Suppressor macrophage (primary cell): Measurements from ENCODE around the gene SIN3A.
"Not testable (repeated sequence)": the region's sequence is repeated elsewhere in the genome, so short reads cannot be mapped to it uniquely, and the experiment has no call there.

Experiments used
- DNase-seq, 4 experiments: peaks; one replicate each; pipeline ENCODE4 v3.0.0-alpha.2; 2020 to 2022

SIN3A gene

GRCh38 chr15:75450307-75451201, 936 bp downstream of the SIN3A start:
- peak; percentile 97 to 98 (median 98) for DNase-seq

GRCh38 chr15:75449585-75450306, 1.7 kb downstream of the SIN3A start:
- no peak for DNase-seq

GRCh38 chr15:75448171-75448570, 3.3 kb downstream of the SIN3A start:
- peak; percentile 46 to 80 (median 64) for DNase-seq

GRCh38 chr15:75446151-75446550, 5.3 kb downstream of the SIN3A start:
- DNase-seq = no peak

- DNase-seq = not testable (repeated sequence)
These were observed 6.2 kb downstream of the SIN3A start for GRCh38 chr15:75445324-75445723.

- DNase-seq = not testable (repeated sequence)
These were observed 7.5 kb downstream of the SIN3A start for GRCh38 chr15:75443972-75444453.

GRCh38 chr15:75437721-75438120, 13.8 kb downstream of the SIN3A start:
- DNase-seq = no peak

- no peak for DNase-seq
These were observed 14.6 kb downstream of the SIN3A start for GRCh38 chr15:75436881-75437280.

GRCh38 chr15:75431682-75432081, 19.8 kb downstream of the SIN3A start:
- no peak for DNase-seq

- no peak for DNase-seq
These were observed 20.2 kb downstream of the SIN3A start for GRCh38 chr15:75431270-75431669.

- no peak for DNase-seq
These were observed 21.2 kb downstream of the SIN3A start for GRCh38 chr15:75430259-75430658.

- DNase-seq = no peak
These were observed 23.3 kb downstream of the SIN3A start for GRCh38 chr15:75428152-75428551.

- DNase-seq = no peak
These were observed 25.5 kb downstream of the SIN3A start for GRCh38 chr15:75425966-75426500.

GRCh38 chr15:75422554-75422953, 28.9 kb downstream of the SIN3A start:
- DNase-seq = no peak

- DNase-seq = no peak
These were observed 30.8 kb downstream of the SIN3A start for GRCh38 chr15:75420698-75421097.

- DNase-seq = no peak
These were observed 34.9 kb downstream of the SIN3A start for GRCh38 chr15:75416584-75416983.

- no peak for DNase-seq
These were observed 41.3 kb downstream of the SIN3A start for GRCh38 chr15:75410196-75410595.

GRCh38 chr15:75407083-75407482, 44.4 kb downstream of the SIN3A start:
- no peak for DNase-seq

- DNase-seq = no peak
These were observed 47.6 kb downstream of the SIN3A start for GRCh38 chr15:75403892-75404291.

- no peak for DNase-seq
These were observed 54.0 kb downstream of the SIN3A start for GRCh38 chr15:75397494-75397893.

- DNase-seq = no peak
These were observed 61.6 kb downstream of the SIN3A start for GRCh38 chr15:75389791-75390382.

GRCh38 chr15:75383986-75384385, 67.5 kb downstream of the SIN3A start:
- DNase-seq = not testable (repeated sequence)

- DNase-seq = no peak
These were observed 70.7 kb downstream of the SIN3A start for GRCh38 chr15:75380773-75381172.
